Transverse colon (tissue), 4 donors: ENCODE results near the gene JPH3. TPM values are rescaled to one million over a fixed set of nuclear protein-coding genes. Genes with fewer than 3 reads are reported as not detected.
A peak's percentile ranks its signal among the peaks of the same experiment; 100 is the strongest.

Source experiments
- DNase-seq: peaks from one replicate; pipeline ENCODE4 v3.0.0-alpha.2; 2019
- H3K27ac ChIP-seq, 4 donors: fragments of 200-600 bp; sonication (generic); 2 replicates each; pipeline ENCODE4 v1.5.1; 2016 to 2018; ENCODE audit warnings: inconsistent platforms in 4 of 4
- H3K27me3 ChIP-seq: fragments of 200-600 bp; sonication (generic); 2 replicates; pipeline ENCODE4 v1.5.1; 2017; ENCODE audit warnings: inconsistent platforms
- H3K36me3 ChIP-seq, 4 donors: fragments of 200-600 bp; sonication (generic); 2 replicates each; pipeline ENCODE4 v1.5.1; 2017 to 2019; ENCODE audit warnings: inconsistent platforms in 4 of 4
- H3K4me1 ChIP-seq, 4 donors: fragments of 200-600 bp; sonication (generic); 2 replicates each; pipeline ENCODE4 v1.5.1; 2017 to 2020; ENCODE audit warnings: inconsistent platforms in 4 of 4
- H3K4me3 ChIP-seq, 4 donors: fragments of 200-600 bp; sonication (generic); 1 replicate in 1 of 4; 2 replicates in 3 of 4; pipeline versions ENCODE4 v1.5.1 to v1.6.1; 2017 to 2019; ENCODE audit warnings: inconsistent platforms in 4 of 4
- H3K9me3 ChIP-seq, 2 donors: fragments of 200-600 bp; sonication (generic); 2 replicates each; pipeline ENCODE4 v1.5.1; 2017 to 2019; ENCODE audit warnings: inconsistent platforms in 2 of 2
- CTCF ChIP-seq, 5 experiments: fragments of 200-600 bp in 3 of 5; fragments of 450-650 bp in 2 of 5; sonication (generic) in 3 of 5; IDR thresholded peaks; 1 replicate in 2 of 5; 2 replicates in 3 of 5; pipeline ENCODE4 v1.5.1; 2016 to 2017; ENCODE audit warnings: antibody characterized with exemption in 5 of 5, inconsistent platforms in 3 of 5, mild to moderate bottlenecking in 2 of 5, moderate library complexity in 1 of 5
- EP300 ChIP-seq: sonication (generic); formaldehyde crosslinking; IDR thresholded peaks from one replicate; pipeline ENCODE4 v1.6.1; 2017; ENCODE audit warnings: antibody characterized with exemption, low read depth
- POLR2A ChIP-seq: fragments of 450-650 bp; IDR thresholded peaks from one replicate; pipeline ENCODE4 v1.6.1; 2016; ENCODE audit warnings: antibody characterized with exemption, mild to moderate bottlenecking, moderate library complexity
- POLR2AphosphoS5 ChIP-seq, 3 donors: sonication (generic); formaldehyde crosslinking; IDR thresholded peaks; one replicate each; pipeline ENCODE4 v1.6.1; 2016; ENCODE audit warnings: antibody characterized with exemption in 3 of 3
- WGBS, 2 donors: methylation state at CpG; one replicate each; pipeline ENCODE4 v1.1.5; 2018; ENCODE audit warnings: low coverage in 1 of 2; 5-methylcytosine and 5-hydroxymethylcytosine counted together
- in situ Hi-C, 4 donors: fragments of 200-750 bp; cut with MboI; loops; one replicate each; pipeline versions ENCODE4 v1.15.0 to v1.15.1; 2017; ENCODE audit warnings: low sequenced_read_pairs in 3 of 4, low pct_ligation_motif_present in 1 of 4, low pct_unique_long_range_greater_than_20kb in 1 of 4
- intact Hi-C: fragments of 100-400 bp; cut with DNase I; formaldehyde crosslinking; loops from one replicate; pipeline ENCODE4 v1.15.1; 2023; ENCODE audit warnings: low total_unique reads
- total RNA-seq, 4 donors: library from RNA; depleted of rRNA; stranded (reverse); fragments of >200 nt; gene quantifications; one replicate each; pipeline ENCODE4 v1.1.0, GENCODE V29; 2016

Gene JPH3
- total RNA-seq, 4 donors from 2014 or later, result 0.32 to 5.2 (median 0.41) TPM; not detected in 1

- DNase-seq, result no peak
- H3K27ac ChIP-seq, result no peak overlapping the region
- no peak overlapping the region for H3K4me3 ChIP-seq
- H3K36me3 ChIP-seq, result no peaks in the 10 kb centered on the region
- H3K9me3 ChIP-seq, result peaks cover 8 to 9% of the 10 kb centered on the region in 2 donors
- H3K4me1 ChIP-seq, result no peaks in the 10 kb centered on the region
- H3K27me3 ChIP-seq, result peaks cover 28% of the 10 kb centered on the region
- TF ChIP-seq CTCF (IDR thresholded peaks at IDR 0.05), result no peak
- no peak for TF ChIP-seq POLR2AphosphoS5 (IDR thresholded peaks at IDR 0.05)
- no peak for TF ChIP-seq EP300
- TF ChIP-seq POLR2A, result no peak
- in situ Hi-C loops (loop anchor here in 2 of 4 donors (25.0 kb wide), 2 partner anchors 217 to 317 kb away; partner anchors contain the start of gene C16orf95 (in 1 of the 2)), intact Hi-C loops (no loop called here)
- 79% methylated on average over 7 of the region's 7 CpGs; no CpG with 5 or more reads in 1 of the 2 donors for WGBS, 2 donors
Observed at GRCh38 chr16:87628940-87629339, 26.6 kb downstream of the JPH3 start.

- no peak for TF ChIP-seq CTCF (IDR thresholded peaks at IDR 0.05)
- no peak for TF ChIP-seq POLR2AphosphoS5 (IDR thresholded peaks at IDR 0.05)
- no peak for TF ChIP-seq EP300
- no peak for TF ChIP-seq POLR2A
- 49 to 73% methylated on average over 2 of the region's 2 CpGs for WGBS, 2 donors
- Histone ChIP-seq H3K36me3 (no peaks in the 10 kb centered on the region), H3K9me3 (peaks cover 8 to 9% of the 10 kb centered on the region in 2 donors), H3K4me3 (no peak overlapping the region), H3K27ac (no peak overlapping the region), H3K4me1 (peaks cover 5 to 9% (median 7%) of the 10 kb centered on the region in 4 donors), H3K27me3 (peaks cover 43% of the 10 kb centered on the region)
- intact Hi-C loops, result no loop called here
- DNase-seq, result no peak
- in situ Hi-C loops, result loop anchor here in 3 of 4 donors (10.0 to 25.0 kb wide), 4 partner anchors 216 to 319 kb away; partner anchors contain the start of genes C16orf95 (in 1 of the 3) and MAP1LC3B (in 1 of the 3)
Observed at GRCh38 chr16:87631067-87631466, 28.8 kb downstream of the JPH3 start.

GRCh38 chr16:87634411-87634810 lies 32.1 kb downstream of the JPH3 start:
- WGBS, 2 donors, result 84% methylated on average over 14 of the region's 14 CpGs; no CpG with 5 or more reads in 1 of the 2 donors
- intact Hi-C loops, result loop anchor here (2.0 kb wide), 1 partner anchor 84 kb away; no protein-coding TSS in a partner anchor
- Histone ChIP-seq H3K27me3 (peaks cover 44% of the 10 kb centered on the region), H3K27ac (no peak overlapping the region), H3K9me3 (peaks cover 8 to 9% of the 10 kb centered on the region in 2 donors), H3K4me1 (peaks cover 8 to 18% (median 12%) of the 10 kb centered on the region in 4 donors), H3K36me3 (no peaks in the 10 kb centered on the region), H3K4me3 (no peak overlapping the region)
- TF ChIP-seq EP300 (no peak), POLR2AphosphoS5 (IDR thresholded peaks at IDR 0.05) (no peak), CTCF (IDR thresholded peaks at IDR 0.05) (no peak), POLR2A (no peak)
- DNase-seq, result no peak
- in situ Hi-C loops, result loop anchor here in 3 of 4 donors (10.0 to 25.0 kb wide), 4 partner anchors 220 to 322 kb away; partner anchors contain the start of genes C16orf95 (in 1 of the 3) and MAP1LC3B (in 1 of the 3)

GRCh38 chr16:87635541-87636049 lies 33.3 kb downstream of the JPH3 start:
- H3K27me3 ChIP-seq, result peaks cover 36% of the 10 kb centered on the region
- no peak overlapping the region for H3K27ac ChIP-seq
- DNase-seq, result peak; percentile 66
- TF ChIP-seq POLR2A (no peak), CTCF (IDR thresholded peaks at IDR 0.05) (peak; percentile 43 to 59 (median 51)), EP300 (no peak), POLR2AphosphoS5 (IDR thresholded peaks at IDR 0.05) (no peak)
- intact Hi-C loops (loop anchor here (2.0 kb wide), 1 partner anchor 85 kb away; no protein-coding TSS in a partner anchor), in situ Hi-C loops (loop anchor here in 3 of 4 donors (10.0 to 25.0 kb wide), 4 partner anchors 221 to 323 kb away; partner anchors contain the start of genes C16orf95 (in 1 of the 3) and MAP1LC3B (in 1 of the 3))
- peaks cover 8 to 18% (median 12%) of the 10 kb centered on the region in 4 donors for H3K4me1 ChIP-seq
- peak overlapping the region in 2 of 4 donors; percentile 13 to 20 for H3K4me3 ChIP-seq
- H3K36me3 ChIP-seq, result no peaks in the 10 kb centered on the region
- peaks cover 8% of the 10 kb centered on the region in 2 donors for H3K9me3 ChIP-seq
- WGBS, 2 donors, result 23% methylated on average over 7 of the region's 23 CpGs; no CpG with 5 or more reads in 1 of the 2 donors
